Endodermal cell (in vitro differentiated cells): ENCODE data around the gene CALML5. TPM values are rescaled to one million over a fixed set of nuclear protein-coding genes. Genes with fewer than 3 reads are reported as not detected.

ENCODE experiments used
- DNase-seq: peaks from one replicate; pipeline ENCODE4 v3.0.0-alpha.2; 2017
- H3K27ac ChIP-seq: 2 replicates; pipeline ENCODE4 v1.5.1; 2013; ENCODE audit warnings: mild to moderate bottlenecking, low read depth, low read length, moderate library complexity
- H3K27me3 ChIP-seq: 2 replicates; pipeline ENCODE4 v1.6.1; 2013; ENCODE audit warnings: mild to moderate bottlenecking, low read length, moderate library complexity; ENCODE audit not compliant: insufficient read depth, control insufficient read depth, poor library complexity, severe bottlenecking
- H3K36me3 ChIP-seq: 2 replicates; pipeline ENCODE4 v1.7.0; 2013; ENCODE audit warnings: mild to moderate bottlenecking, low read length, moderate library complexity; ENCODE audit not compliant: control insufficient read depth, insufficient read depth
- H3K4me1 ChIP-seq: one replicate; pipeline ENCODE4 v1.7.0; 2013; ENCODE audit warnings: low read length; ENCODE audit not compliant: control insufficient read depth, insufficient read depth
- H3K4me3 ChIP-seq: 2 replicates; pipeline ENCODE4 v1.5.1; 2013; ENCODE audit warnings: mild to moderate bottlenecking, low read length, moderate library complexity
- H3K9ac ChIP-seq: 2 replicates; pipeline ENCODE4 v1.6.1; 2013; ENCODE audit warnings: mild to moderate bottlenecking, low read length, moderate library complexity; ENCODE audit not compliant: poor library complexity, severe bottlenecking; ENCODE audit errors: extremely low read depth
- H3K9me3 ChIP-seq: 2 replicates; pipeline ENCODE4 v1.6.1; 2013; ENCODE audit warnings: mild to moderate bottlenecking, low read length, moderate library complexity; ENCODE audit not compliant: control insufficient read depth
- H3K27ac Mint-ChIP-seq: 2 replicates; pipeline ENCODE4 v1.8.0; 2020; ENCODE audit warnings: mixed read lengths
- H3K27me3 Mint-ChIP-seq: 2 replicates; pipeline ENCODE4 v1.8.0; 2021; ENCODE audit warnings: mild to moderate bottlenecking, mixed read lengths; ENCODE audit not compliant: insufficient read depth
- H3K36me3 Mint-ChIP-seq: 2 replicates; pipeline ENCODE4 v1.8.0; 2020; ENCODE audit warnings: low read depth, mixed read lengths
- H3K4me1 Mint-ChIP-seq: 2 replicates; pipeline ENCODE4 v1.8.0; 2020; ENCODE audit warnings: mixed read lengths
- H3K4me3 Mint-ChIP-seq: 2 replicates; pipeline ENCODE4 v1.8.0; 2020; ENCODE audit warnings: mild to moderate bottlenecking, moderate library complexity, mixed read lengths
- H3K9me3 Mint-ChIP-seq: 2 replicates; pipeline ENCODE4 v1.8.0; 2020; ENCODE audit warnings: mild to moderate bottlenecking, mixed read lengths
- WGBS, 2 experiments: methylation state at CpG; one replicate each; pipeline versions ENCODE4 v1.1.5 to v1.1.7; 2013; ENCODE audit warnings: missing lambda C conversion rate in 2 of 2, mixed read lengths in 1 of 2; ENCODE audit not compliant: insufficient coverage in 1 of 2, insufficient read length in 1 of 2; 5-methylcytosine and 5-hydroxymethylcytosine counted together
- total RNA-seq, 2 donors: library from RNA; stranded (reverse); fragmentation: NEBNext Ultra II Directional in 1 of 2; extraction: Animal tissue kit (Norgen Biotek cat#: 25700) in 1 of 2; gene quantifications; 2 replicates in 1 of 2; 3 replicates in 1 of 2; pipeline ENCODE4 v1.2.1, GENCODE V29; 2021
- TF ChIP-seq, protein P1 (sequence below): fragments of 200-600 bp; sonication (generic); conservative IDR thresholded peaks from 2 replicates; pipeline ENCODE4 v1.5.0; 2021; ENCODE audit warnings: antibody characterized with exemption, mild to moderate bottlenecking

CALML5 gene
- total RNA-seq, 2 donors from 2014 or later = not detected

DNA sequence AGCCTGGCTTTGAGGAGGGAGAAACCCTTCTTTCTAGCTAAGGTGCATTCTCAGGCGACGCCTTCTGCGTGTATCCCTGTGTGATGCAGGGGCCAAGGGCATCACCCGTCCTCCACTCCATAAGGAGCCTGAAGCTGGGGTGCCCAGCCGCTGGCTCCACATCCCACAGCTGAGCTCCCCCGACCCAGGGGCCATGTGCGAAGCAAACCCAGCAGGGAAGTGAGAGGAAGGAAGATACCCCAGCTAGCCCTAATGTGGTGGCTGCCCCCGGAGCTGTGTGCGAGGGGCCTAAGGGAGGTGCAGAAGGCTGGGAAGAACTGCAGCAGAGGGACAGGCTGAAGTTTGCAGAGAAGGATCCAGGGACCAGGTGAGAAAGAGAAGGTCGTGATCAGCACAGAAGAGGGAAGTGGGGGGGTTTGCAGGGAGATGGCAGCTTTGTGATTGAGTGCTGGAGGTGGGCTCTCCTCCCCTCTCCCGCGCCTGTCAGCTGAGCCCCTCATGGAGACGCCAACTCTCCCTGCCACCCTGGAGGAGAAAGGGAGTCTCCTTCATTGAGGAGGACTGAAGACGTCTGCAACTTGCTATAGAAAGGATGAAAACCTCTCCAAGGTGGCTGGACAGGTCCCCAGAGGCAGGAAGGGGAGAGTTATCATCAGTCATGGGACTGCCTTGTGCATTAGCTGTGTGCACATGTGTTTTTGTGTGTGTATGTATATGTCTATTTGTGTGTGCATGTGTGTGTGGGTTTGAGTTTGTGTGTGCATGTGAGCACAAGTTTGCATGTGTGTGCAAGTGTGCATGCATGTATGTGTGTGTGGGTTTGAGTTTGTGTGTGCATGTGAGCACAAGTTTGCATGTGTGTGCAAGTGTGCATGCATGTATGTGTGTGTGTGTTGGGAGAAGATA is 3.5 kb upstream of the CALML5 start:
- Histone ChIP-seq H3K9ac (no peak overlapping the region), H3K4me1 (no peaks in the 10 kb centered on the region), H3K9me3 (no peaks in the 10 kb centered on the region), H3K27ac (no peak overlapping the region), H3K4me3 (no peak overlapping the region), H3K36me3 (no peaks in the 10 kb centered on the region), H3K27me3 (no peaks in the 10 kb centered on the region)
- TF ChIP-seq, protein P1, sequence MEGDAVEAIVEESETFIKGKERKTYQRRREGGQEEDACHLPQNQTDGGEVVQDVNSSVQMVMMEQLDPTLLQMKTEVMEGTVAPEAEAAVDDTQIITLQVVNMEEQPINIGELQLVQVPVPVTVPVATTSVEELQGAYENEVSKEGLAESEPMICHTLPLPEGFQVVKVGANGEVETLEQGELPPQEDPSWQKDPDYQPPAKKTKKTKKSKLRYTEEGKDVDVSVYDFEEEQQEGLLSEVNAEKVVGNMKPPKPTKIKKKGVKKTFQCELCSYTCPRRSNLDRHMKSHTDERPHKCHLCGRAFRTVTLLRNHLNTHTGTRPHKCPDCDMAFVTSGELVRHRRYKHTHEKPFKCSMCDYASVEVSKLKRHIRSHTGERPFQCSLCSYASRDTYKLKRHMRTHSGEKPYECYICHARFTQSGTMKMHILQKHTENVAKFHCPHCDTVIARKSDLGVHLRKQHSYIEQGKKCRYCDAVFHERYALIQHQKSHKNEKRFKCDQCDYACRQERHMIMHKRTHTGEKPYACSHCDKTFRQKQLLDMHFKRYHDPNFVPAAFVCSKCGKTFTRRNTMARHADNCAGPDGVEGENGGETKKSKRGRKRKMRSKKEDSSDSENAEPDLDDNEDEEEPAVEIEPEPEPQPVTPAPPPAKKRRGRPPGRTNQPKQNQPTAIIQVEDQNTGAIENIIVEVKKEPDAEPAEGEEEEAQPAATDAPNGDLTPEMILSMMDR = no peak
- Mint-ChIP-seq H3K4me3 (no peak overlapping the region), H3K4me1 (peaks cover 3% of the 10 kb centered on the region), H3K36me3 (no peaks in the 10 kb centered on the region), H3K27ac (no peak overlapping the region), H3K27me3 (peaks cover 7% of the 10 kb centered on the region), H3K9me3 (no peaks in the 10 kb centered on the region)
- DNase-seq = no peak
- 90 to 100% methylated on average over 3 to 14 of the region's 14 CpGs for WGBS, 2 experiments

DNA sequence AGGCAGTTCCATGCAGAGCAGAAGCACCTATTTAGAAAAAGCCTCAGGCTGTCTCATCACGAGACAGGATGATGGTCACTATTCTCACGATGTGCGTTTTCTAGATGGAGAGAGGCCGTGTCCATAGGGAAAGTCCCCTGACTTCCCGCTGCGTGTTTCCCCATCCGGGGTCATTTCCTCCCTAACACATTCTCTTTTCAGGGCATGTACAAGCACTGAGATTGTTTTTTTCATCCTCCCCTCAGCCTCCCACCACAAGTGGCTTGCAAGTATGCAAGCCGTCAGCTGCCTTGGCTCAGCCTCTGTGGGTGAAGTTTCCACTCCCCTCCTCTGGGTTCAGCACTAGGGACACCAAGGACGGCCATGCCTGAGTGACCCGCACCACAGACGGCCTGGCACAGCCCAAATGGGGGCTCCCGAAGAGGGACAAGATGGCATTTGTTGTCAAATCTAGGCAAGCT is 2.7 kb upstream of the CALML5 start:
- no peak for DNase-seq
- no peak overlapping the region for H3K4me3 Mint-ChIP-seq
- no peaks in the 10 kb centered on the region for H3K36me3 Mint-ChIP-seq
- no peaks in the 10 kb centered on the region for H3K9me3 ChIP-seq
- H3K4me1 Mint-ChIP-seq = peaks cover 3% of the 10 kb centered on the region
- no peak overlapping the region for H3K27ac ChIP-seq
- H3K9ac ChIP-seq = no peak overlapping the region
- H3K27ac Mint-ChIP-seq = no peak overlapping the region
- no peak overlapping the region for H3K4me3 ChIP-seq
- H3K27me3 Mint-ChIP-seq = peaks cover 7% of the 10 kb centered on the region
- no peaks in the 10 kb centered on the region for H3K4me1 ChIP-seq
- TF ChIP-seq, protein P1 = no peak
- 87 to 93% methylated on average over 5 to 12 of the region's 12 CpGs for WGBS, 2 experiments
- H3K27me3 ChIP-seq = no peaks in the 10 kb centered on the region
- H3K9me3 Mint-ChIP-seq = no peaks in the 10 kb centered on the region
- H3K36me3 ChIP-seq = no peaks in the 10 kb centered on the region

DNA sequence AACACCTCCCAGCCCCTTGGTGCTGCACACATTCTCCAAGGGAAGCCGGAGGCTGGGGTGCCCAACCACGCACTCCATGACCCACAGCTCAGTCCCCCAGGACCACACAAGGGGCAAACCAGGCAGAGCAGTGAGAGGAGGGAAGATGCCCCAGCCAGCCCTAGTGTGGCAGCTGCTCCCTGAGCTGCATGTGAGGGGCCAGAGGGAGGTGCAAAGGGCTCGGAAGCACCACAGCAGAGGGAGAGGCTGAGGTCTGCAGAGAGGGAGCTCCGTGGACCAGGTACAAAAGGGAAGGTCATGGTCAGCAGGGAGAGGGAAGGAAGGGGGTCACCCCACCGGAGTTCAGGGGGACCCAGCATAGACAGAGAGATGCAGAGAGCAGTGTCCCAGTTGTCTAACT is 1.5 kb upstream of the CALML5 start:
- Mint-ChIP-seq H3K9me3 (no peaks in the 10 kb centered on the region), H3K4me3 (no peak overlapping the region), H3K36me3 (no peaks in the 10 kb centered on the region), H3K4me1 (peaks cover 3% of the 10 kb centered on the region), H3K27ac (no peak overlapping the region), H3K27me3 (peaks cover 7% of the 10 kb centered on the region)
- no peaks in the 10 kb centered on the region for H3K4me1 ChIP-seq
- TF ChIP-seq, protein P1 = no peak
- DNase-seq = no peak
- H3K9ac ChIP-seq = no peak overlapping the region
- no peak overlapping the region for H3K27ac ChIP-seq
- WGBS, 2 experiments = 72 to 81% methylated on average over 2 to 5 of the region's 5 CpGs
- no peak overlapping the region for H3K4me3 ChIP-seq
- H3K9me3 ChIP-seq = no peaks in the 10 kb centered on the region
- H3K27me3 ChIP-seq = no peaks in the 10 kb centered on the region
- no peaks in the 10 kb centered on the region for H3K36me3 ChIP-seq
